A204.1 (cell line): ENCODE results near the gene MAD1L1.

Experiments
- FAIRE-seq: peaks from 2 replicates; lab custom pipeline; 2012; peaks lifted over from hg19 to GRCh38; lab: Jason Lieb, UNC

The MAD1L1 gene

GRCh38 chr7:1966631-1967200, 266.0 kb downstream of the MAD1L1 start:
- FAIRE-seq = no peak

GRCh38 chr7:1965579-1966294, 267.0 kb downstream of the MAD1L1 start:
- no peak for FAIRE-seq

GRCh38 chr7:1964913-1965578, 267.7 kb downstream of the MAD1L1 start:
- no peak for FAIRE-seq

- FAIRE-seq = no peak
Observed at GRCh38 chr7:1964211-1964912, 268.4 kb downstream of the MAD1L1 start.

- FAIRE-seq = no peak
Observed at GRCh38 chr7:1963575-1963974, 269.2 kb downstream of the MAD1L1 start.

- FAIRE-seq = no peak
Observed at GRCh38 chr7:1961701-1962276, 271.0 kb downstream of the MAD1L1 start.

- FAIRE-seq = no peak
Observed at GRCh38 chr7:1959305-1959704, 273.4 kb downstream of the MAD1L1 start.

GRCh38 chr7:1957471-1958225, 275.1 kb downstream of the MAD1L1 start:
- FAIRE-seq = no peak

- FAIRE-seq = no peak
Observed at GRCh38 chr7:1956611-1957470, 275.9 kb downstream of the MAD1L1 start.

- no peak for FAIRE-seq
Observed at GRCh38 chr7:1956141-1956540, 276.6 kb downstream of the MAD1L1 start.

GRCh38 chr7:1954366-1955004, 278.3 kb downstream of the MAD1L1 start:
- no peak for FAIRE-seq

GRCh38 chr7:1953199-1954190, 279.2 kb downstream of the MAD1L1 start:
- FAIRE-seq = no peak

GRCh38 chr7:1952781-1953180, 280.0 kb downstream of the MAD1L1 start:
- FAIRE-seq = no peak

GRCh38 chr7:1952169-1952760, 280.5 kb downstream of the MAD1L1 start:
- no peak for FAIRE-seq

GRCh38 chr7:1951600-1951999, 281.1 kb downstream of the MAD1L1 start:
- FAIRE-seq = no peak

GRCh38 chr7:1951159-1951536, 281.6 kb downstream of the MAD1L1 start:
- FAIRE-seq = no peak

- no peak for FAIRE-seq
Observed at GRCh38 chr7:1950452-1951158, 282.1 kb downstream of the MAD1L1 start.

- no peak for FAIRE-seq
Observed at GRCh38 chr7:1950066-1950451, 282.7 kb downstream of the MAD1L1 start.
